Glutamatergic neuron (in vitro differentiated cells): Measurements from ENCODE around the gene CBLC. TPM values are rescaled to one million over a fixed set of nuclear protein-coding genes. Genes with fewer than 3 reads are reported as not detected.

Experiments used
- DNase-seq: peaks from one replicate; pipeline ENCODE4 v3.0.0; 2022
- H3K27ac Mint-ChIP-seq: one replicate; pipeline ENCODE4 v1.8.0; 2020; ENCODE audit warnings: mild to moderate bottlenecking, mixed read lengths, inconsistent platforms; ENCODE audit not compliant: unreplicated experiment
- H3K27me3 Mint-ChIP-seq: one replicate; pipeline ENCODE4 v1.8.0; 2020; ENCODE audit warnings: mild to moderate bottlenecking, moderate library complexity, mixed read lengths, inconsistent platforms; ENCODE audit not compliant: unreplicated experiment
- H3K36me3 Mint-ChIP-seq: one replicate; pipeline ENCODE4 v1.8.0; 2020; ENCODE audit warnings: mild to moderate bottlenecking, mixed read lengths, inconsistent platforms; ENCODE audit not compliant: unreplicated experiment
- H3K4me1 Mint-ChIP-seq: one replicate; pipeline ENCODE4 v1.8.0; 2020; ENCODE audit warnings: mild to moderate bottlenecking, low read depth, mixed read lengths, inconsistent platforms; ENCODE audit not compliant: unreplicated experiment
- H3K4me3 Mint-ChIP-seq: one replicate; pipeline ENCODE4 v1.8.0; 2020; ENCODE audit warnings: mild to moderate bottlenecking, mixed read lengths, inconsistent platforms; ENCODE audit not compliant: unreplicated experiment
- H3K9me3 Mint-ChIP-seq: one replicate; pipeline ENCODE4 v1.8.0; 2020; ENCODE audit warnings: mild to moderate bottlenecking, moderate library complexity, mixed read lengths, inconsistent platforms; ENCODE audit not compliant: unreplicated experiment
- total RNA-seq: library from RNA; stranded (reverse); fragmentation: NEBNext Ultra II Directional; extraction: Animal tissue kit (Norgen Biotek cat#: 25700); gene quantifications from one replicate; pipeline ENCODE4 v1.2.1, GENCODE V29; 2021; ENCODE audit not compliant: unreplicated experiment
- TF ChIP-seq, protein P1 (sequence below): fragments of 200-600 bp; sonication (generic); IDR thresholded peaks from one replicate; pipeline ENCODE4 v1.5.0; 2021; ENCODE audit not compliant: partially characterized antibody, unreplicated experiment

The CBLC gene
- total RNA-seq, 1 donor from 2014 or later = not detected

DNA sequence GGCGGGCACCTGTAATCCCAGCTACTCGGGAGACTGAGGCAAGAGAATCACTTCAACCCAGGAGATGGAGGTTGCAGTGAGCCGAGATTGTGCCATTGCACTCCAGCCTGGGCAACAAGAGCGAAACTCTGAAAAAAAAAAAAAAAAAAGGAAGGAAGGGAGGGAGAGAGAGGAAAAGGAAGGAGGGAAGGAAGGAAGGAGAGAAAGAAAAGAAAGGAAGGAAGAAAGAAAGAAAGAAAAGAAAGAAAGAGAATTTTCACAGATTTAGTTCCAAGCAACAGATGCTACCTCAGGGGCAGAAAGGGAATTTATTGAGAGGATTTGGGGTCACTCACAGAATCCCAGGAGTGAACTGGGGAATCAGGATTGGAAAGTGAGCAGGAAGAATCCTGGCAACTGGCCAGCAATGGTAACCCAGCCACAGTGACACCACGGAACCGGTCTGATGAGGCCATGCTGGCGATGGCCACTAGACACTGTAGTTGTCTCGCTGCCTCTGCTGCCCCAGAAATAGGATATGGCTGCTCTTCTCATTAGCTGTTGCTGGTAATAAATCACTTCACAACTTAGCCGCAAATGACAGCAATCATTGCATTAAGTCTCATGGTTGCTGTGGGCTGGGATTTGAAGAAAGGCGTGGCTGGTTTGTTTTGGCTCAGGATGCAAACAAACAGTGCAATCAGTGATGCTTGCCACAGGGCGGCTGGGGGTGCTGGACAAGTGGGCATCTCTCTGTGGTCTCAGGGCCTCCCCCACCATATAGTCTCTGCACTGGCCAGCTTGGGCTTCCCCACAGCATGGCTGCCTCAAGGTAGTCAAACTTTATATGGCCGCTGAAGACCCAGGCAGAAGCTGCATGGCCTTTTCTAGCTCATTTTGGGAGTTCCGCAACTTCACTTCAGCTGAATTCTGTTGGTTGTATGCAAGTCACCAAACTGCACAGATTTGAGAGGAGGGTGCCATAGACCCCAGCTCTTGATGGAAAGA is 26.0 kb downstream of the CBLC start:
- H3K4me1 Mint-ChIP-seq = no peaks in the 10 kb centered on the region
- H3K27me3 Mint-ChIP-seq = peaks cover 4% of the 10 kb centered on the region
- TF ChIP-seq, protein P1, sequence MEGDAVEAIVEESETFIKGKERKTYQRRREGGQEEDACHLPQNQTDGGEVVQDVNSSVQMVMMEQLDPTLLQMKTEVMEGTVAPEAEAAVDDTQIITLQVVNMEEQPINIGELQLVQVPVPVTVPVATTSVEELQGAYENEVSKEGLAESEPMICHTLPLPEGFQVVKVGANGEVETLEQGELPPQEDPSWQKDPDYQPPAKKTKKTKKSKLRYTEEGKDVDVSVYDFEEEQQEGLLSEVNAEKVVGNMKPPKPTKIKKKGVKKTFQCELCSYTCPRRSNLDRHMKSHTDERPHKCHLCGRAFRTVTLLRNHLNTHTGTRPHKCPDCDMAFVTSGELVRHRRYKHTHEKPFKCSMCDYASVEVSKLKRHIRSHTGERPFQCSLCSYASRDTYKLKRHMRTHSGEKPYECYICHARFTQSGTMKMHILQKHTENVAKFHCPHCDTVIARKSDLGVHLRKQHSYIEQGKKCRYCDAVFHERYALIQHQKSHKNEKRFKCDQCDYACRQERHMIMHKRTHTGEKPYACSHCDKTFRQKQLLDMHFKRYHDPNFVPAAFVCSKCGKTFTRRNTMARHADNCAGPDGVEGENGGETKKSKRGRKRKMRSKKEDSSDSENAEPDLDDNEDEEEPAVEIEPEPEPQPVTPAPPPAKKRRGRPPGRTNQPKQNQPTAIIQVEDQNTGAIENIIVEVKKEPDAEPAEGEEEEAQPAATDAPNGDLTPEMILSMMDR = no peak
- DNase-seq = no peak
- no peaks in the 10 kb centered on the region for H3K9me3 Mint-ChIP-seq
- H3K4me3 Mint-ChIP-seq = no peak overlapping the region
- H3K27ac Mint-ChIP-seq = no peak overlapping the region
- H3K36me3 Mint-ChIP-seq = no peaks in the 10 kb centered on the region

DNA sequence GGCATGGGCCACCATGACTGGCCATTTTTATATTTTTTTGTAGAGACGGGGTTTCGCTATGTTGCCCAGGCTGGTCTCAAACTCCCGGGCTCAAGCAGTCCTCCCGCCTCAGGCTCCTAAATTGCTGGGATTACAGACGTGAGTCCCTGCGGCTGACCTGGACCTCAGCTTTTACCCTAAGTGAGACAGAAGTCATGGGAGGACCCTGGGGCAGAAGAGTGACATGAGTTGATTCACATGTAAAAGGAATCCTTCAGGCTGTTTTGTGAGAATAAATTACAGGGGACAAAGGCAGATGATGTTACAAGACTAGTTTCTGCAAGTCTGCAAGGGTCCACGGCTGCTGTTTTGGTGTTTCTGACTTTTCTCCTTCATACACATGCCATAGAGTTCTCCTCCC is 28.6 kb downstream of the CBLC start:
- Mint-ChIP-seq H3K36me3 (no peaks in the 10 kb centered on the region), H3K9me3 (peaks cover 1% of the 10 kb centered on the region), H3K4me3 (no peak overlapping the region), H3K4me1 (peaks cover 4% of the 10 kb centered on the region), H3K27me3 (peaks cover 1% of the 10 kb centered on the region), H3K27ac (no peak overlapping the region)
- no peak for DNase-seq
- TF ChIP-seq, protein P1 = no peak

DNA sequence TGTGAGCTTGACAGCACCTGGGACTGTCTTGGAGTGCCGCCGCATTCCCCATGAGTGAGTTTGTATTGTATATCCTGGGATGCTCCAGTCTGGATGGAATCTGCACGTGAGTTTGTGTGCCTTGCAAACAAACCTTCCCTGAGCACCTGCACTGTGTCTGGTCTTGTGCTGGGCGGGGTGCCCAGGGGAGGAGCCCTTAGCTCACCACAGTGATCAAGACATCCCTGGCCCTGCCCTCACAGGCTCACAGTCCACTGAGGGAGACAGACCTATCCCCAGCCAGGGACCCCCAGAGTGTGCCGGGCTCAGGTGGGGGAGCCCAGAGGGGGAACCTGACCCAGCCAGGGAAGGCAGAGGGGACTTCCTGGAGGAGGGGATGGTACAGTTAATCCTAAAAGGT is 29.5 kb downstream of the CBLC start:
- H3K36me3 Mint-ChIP-seq = no peaks in the 10 kb centered on the region
- H3K4me3 Mint-ChIP-seq = no peak overlapping the region
- TF ChIP-seq, protein P1 = no peak
- H3K4me1 Mint-ChIP-seq = peaks cover 4% of the 10 kb centered on the region
- H3K27ac Mint-ChIP-seq = no peak overlapping the region
- DNase-seq = no peak
- peaks cover 5% of the 10 kb centered on the region for H3K27me3 Mint-ChIP-seq
- peaks cover 1% of the 10 kb centered on the region for H3K9me3 Mint-ChIP-seq

DNA sequence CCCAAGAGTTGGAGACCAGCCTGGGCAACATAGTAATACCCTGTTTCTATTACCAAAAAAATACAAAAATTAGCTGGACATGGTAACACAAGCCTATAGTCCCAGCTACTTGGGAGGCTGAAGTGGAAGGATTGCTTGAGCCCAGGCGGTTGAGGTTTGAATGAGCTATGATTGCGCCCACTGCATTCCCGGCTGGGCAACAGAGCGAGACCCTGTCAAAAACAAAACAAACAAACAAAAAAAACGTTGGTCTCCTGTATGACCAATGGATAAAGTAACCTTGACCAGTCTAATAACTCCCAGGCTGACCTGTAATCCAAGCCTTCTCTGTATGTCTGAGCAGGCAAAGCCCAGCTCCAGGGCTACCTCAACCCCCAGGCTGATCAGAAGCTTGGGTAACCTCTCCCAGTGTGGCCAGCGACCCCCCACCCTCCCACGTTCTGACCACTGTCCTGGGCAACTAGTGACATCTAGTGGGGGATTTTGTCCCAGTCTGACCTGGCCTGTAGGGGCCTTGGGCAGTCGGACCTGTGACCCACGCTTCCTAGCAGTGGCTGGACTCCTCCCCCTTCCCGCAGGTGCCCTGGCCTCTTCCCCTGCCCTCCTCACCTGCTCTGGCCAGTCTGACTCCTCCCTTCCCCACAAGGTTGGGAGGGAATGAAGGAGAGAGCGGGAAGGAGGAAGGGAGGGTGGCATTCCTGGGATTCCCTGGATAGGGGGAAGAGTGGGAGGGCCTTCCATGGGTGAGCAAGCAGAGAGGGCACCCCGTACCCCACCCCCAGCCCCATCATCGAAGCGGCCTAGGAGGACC is 30.2 kb downstream of the CBLC start:
- Mint-ChIP-seq H3K27ac (no peak overlapping the region), H3K9me3 (peaks cover 1% of the 10 kb centered on the region), H3K4me3 (peak overlapping the region; percentile 64), H3K36me3 (no peaks in the 10 kb centered on the region), H3K27me3 (peaks cover 5% of the 10 kb centered on the region), H3K4me1 (peaks cover 4% of the 10 kb centered on the region)
- peak; percentile 69 for DNase-seq
- TF ChIP-seq, protein P1 = peak; percentile 47
